Pancreas (tissue), 10 donors: ENCODE data around the gene ANKH. TPM values are rescaled to one million over a fixed set of nuclear protein-coding genes. Genes with fewer than 3 reads are reported as not detected.

ENCODE experiments used
- ATAC-seq, 4 donors: fragments of 200-7000 bp; cut with Tn5 transposase; one replicate each; pipeline versions ENCODE4 v1.8.0 to v1.9.1; 2020; ENCODE audit warnings: mild to moderate bottlenecking in 4 of 4, moderate library complexity in 4 of 4
- DNase-seq, 6 donors: peaks; one replicate each; pipeline ENCODE4 v3.0.0-alpha.2; 2020
- FAIRE-seq: peaks from 2 replicates; lab custom pipeline; 2012; peaks lifted over from hg19 to GRCh38; lab: Jason Lieb, UNC
- H3K27ac ChIP-seq, 4 donors: fragments of 200-600 bp; sonication (generic); 1 replicate in 3 of 4; 2 replicates in 1 of 4; pipeline versions ENCODE4 v1.5.0 to v1.8.0; 2020
- H3K27me3 ChIP-seq, 4 donors: fragments of 200-600 bp; one replicate each; pipeline ENCODE4 v1.8.0; 2021
- H3K36me3 ChIP-seq, 3 donors: fragments of 200-600 bp; sonication (generic) in 1 of 3; one replicate each; pipeline versions ENCODE4 v1.5.0 to v1.8.0; 2020 to 2021
- H3K4me1 ChIP-seq, 3 donors: fragments of 200-600 bp; one replicate each; pipeline ENCODE4 v1.8.0; 2021
- H3K4me3 ChIP-seq, 4 donors: fragments of 200-600 bp; sonication (generic) in 2 of 4; one replicate each; pipeline versions ENCODE4 v1.5.0 to v1.8.0; 2020 to 2021
- H3K9me3 ChIP-seq, 4 donors: fragments of 200-600 bp; one replicate each; pipeline ENCODE4 v1.8.0; 2021
- CTCF ChIP-seq, 4 donors: fragments of 200-600 bp; sonication (generic) in 3 of 4; IDR thresholded peaks; one replicate each; pipeline versions ENCODE4 v1.5.0 to v1.8.0; 2021; ENCODE audit warnings: antibody characterized with exemption in 4 of 4
- WGBS, 2 donors: extraction: QIAGEN DNeasy Blood & Tissue Kit; methylation state at CpG; one replicate each; pipeline ENCODE4 v1.1.7; 2013; 5-methylcytosine and 5-hydroxymethylcytosine counted together
- intact Hi-C, 3 donors: fragments of 100-400 bp; cut with DNase I; formaldehyde crosslinking; loops; one replicate each; pipeline versions ENCODE4 v1.11.1 to v1.14.2; 2022
- polyA plus RNA-seq, 2 donors: library from polyadenylated mRNA; stranded (reverse); fragments of 200-250 nt; gene quantifications; one replicate each; pipeline ENCODE4 v1.2.3, GENCODE V29; 2013
- total RNA-seq, 6 donors: library from RNA; stranded (reverse); fragmentation: NEBNext Ultra II Directional in 4 of 6; extraction: Animal tissue kit (Norgen Biotek cat#: 25700) in 4 of 6; gene quantifications; one replicate each; pipeline versions ENCODE4 v1.2.1 to v1.2.4, GENCODE V29; 2021 to 2023
- donor health status: healthy with polysubstance abuse.
- donor health status: DM: no; HTN: no; CAD: no; lungs with moderate emphysema.
- donor health status: DM: no; HTN: no; CAD: no.
- donor health status: control.
- donor health status: control.
- donor health status: Bipolar disorder and iron deficiency.
- donor health status: DM: yes; HTN: yes; CAD: no.
- donor health status: DM: no; HTN: no; CAD: no.
- donor health status: DM: no; HTN: no; CAD: no.
- donor health status: DM: yes; HTN: yes; CAD: no.

The ANKH gene
- total and polyA plus RNA-seq, 8 donors: 11.8 to 48.6 (median 37.7) TPM

GRCh38 chr5:14745753-14746152 lies 125.8 kb downstream of the ANKH start:
- H3K4me1 ChIP-seq: no peaks in the 10 kb centered on the region
- FAIRE-seq (no peak), ATAC-seq (no peak), DNase-seq (no peak)
- H3K4me3 ChIP-seq: no peak overlapping the region
- H3K9me3 ChIP-seq: no peaks in the 10 kb centered on the region
- H3K27ac ChIP-seq: no peak overlapping the region
- intact Hi-C loops: no loop called here
- WGBS, 2 donors: 93 to 95% methylated on average over 14 of the region's 14 CpGs
- no peaks in the 10 kb centered on the region for H3K27me3 ChIP-seq
- no peak for TF ChIP-seq CTCF (IDR thresholded peaks at IDR 0.05)
- H3K36me3 ChIP-seq: peaks cover 0 to 5% (median 0%) of the 10 kb centered on the region in 3 donors

DNA sequence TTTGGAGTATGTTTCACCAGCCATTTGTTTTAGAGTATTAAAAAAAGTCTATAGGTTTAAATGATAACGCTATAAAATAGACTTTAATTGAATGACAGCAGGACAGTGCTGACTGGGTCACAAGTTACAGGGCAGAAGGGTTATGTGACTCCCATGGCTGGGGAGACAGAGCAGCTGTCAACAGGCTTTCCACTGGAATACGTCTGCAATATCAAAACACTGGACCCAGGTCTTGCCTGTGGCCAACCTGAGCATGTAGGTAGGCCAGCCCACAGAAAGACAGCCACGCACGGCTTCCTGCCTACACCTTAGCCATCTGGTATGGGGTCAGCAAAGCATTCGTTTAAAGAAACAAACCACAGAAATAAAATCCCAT lies 126.4 kb downstream of the ANKH start:
- Histone ChIP-seq H3K27me3 (no peaks in the 10 kb centered on the region), H3K9me3 (no peaks in the 10 kb centered on the region), H3K4me1 (no peaks in the 10 kb centered on the region), H3K4me3 (no peak overlapping the region), H3K27ac (no peak overlapping the region), H3K36me3 (peaks cover 0 to 5% (median 0%) of the 10 kb centered on the region in 3 donors)
- no peak for DNase-seq
- no peak for ATAC-seq
- intact Hi-C loops: no loop called here
- no peak for TF ChIP-seq CTCF (IDR thresholded peaks at IDR 0.05)
- FAIRE-seq: no peak
- WGBS, 2 donors: 84% methylated on average over 5 of the region's 5 CpGs

DNA sequence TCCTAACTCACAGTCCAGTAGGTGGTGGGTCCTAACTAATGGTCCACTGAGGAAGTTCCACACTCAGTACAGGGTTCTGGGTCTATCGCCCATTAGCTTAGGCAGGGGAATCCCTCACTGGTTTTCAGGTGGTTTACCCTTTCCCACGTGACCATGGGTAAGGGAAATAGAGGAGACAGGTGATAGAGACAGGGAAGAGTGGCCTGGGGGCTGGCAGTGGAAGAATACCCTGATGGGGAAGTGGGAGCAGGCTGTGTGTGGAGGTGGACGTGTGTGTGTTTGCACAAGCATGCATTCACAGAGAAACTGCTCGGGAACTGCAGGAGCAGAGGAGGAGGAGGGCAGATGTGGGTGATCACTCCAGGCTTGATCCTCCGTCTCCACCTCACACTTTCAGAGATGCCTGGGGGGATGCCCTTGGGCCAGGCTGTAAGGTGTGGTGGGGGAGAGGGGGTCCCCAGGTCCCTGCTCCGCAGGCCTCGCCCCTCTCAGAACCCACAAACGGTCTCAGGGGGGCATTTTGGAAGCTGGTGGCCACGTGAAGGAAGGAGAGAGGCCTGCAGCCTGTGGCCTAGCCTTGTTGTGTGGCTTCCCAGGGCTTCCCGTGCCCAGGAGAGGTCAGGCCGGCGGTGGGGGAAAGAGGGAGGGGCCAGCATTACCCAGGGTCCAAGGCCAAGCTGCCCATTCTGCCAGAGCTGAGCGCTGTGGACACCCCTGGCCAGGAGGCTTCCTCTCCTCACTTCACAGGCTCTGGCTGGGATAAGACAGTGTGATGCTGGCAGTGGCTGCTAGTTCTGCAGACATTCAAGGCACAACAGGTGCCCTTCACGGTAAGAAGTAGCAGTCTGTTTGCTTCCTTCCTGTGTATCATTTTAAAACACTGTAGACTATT lies 127.0 kb downstream of the ANKH start:
- no peak for TF ChIP-seq CTCF (IDR thresholded peaks at IDR 0.05)
- no peaks in the 10 kb centered on the region for H3K4me1 ChIP-seq
- DNase-seq: peak in 1 of 6 donors; percentile 46

DNA sequence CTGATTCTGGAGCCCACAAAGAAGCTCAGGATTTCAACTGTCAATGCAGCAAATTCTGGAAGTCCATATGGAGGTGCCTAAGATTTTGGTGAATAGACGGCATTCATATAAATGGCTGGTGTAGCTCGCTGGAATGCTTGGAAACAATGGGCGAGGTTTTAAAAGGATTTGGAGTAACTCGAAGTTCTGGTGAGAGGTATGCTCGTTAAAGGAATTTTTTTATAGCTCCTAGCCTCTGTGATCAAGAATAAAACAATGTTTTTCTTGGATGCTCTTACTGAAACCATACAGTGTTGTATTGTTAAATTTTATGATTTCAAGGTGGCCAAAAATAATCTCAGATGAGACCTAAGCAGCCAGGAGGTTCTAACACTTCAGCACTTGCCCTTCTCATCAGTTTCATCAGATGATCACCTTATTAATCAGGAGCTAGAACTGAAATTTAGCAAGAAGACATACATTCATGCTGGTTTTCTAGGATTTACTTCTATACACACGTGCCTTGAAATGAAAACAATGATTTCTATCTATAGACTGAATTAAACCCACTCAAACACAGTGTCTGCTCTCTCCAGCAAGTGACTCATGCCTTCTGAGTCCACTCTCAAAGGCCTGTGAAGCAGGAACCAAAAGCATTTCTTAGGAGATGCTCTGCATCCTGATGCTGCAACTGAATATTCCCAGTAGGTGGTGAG lies 127.8 kb downstream of the ANKH start:
- H3K36me3 ChIP-seq: peaks cover 0 to 5% (median 0%) of the 10 kb centered on the region in 3 donors
- ATAC-seq (no peak), FAIRE-seq (no peak), DNase-seq (no peak)
- no peaks in the 10 kb centered on the region for H3K27me3 ChIP-seq
- no peaks in the 10 kb centered on the region for H3K4me1 ChIP-seq
- H3K27ac ChIP-seq: no peak overlapping the region
- H3K9me3 ChIP-seq: no peaks in the 10 kb centered on the region
- no peak overlapping the region for H3K4me3 ChIP-seq
- WGBS, 2 donors: 83 to 91% methylated on average over 6 of the region's 6 CpGs
- TF ChIP-seq CTCF (IDR thresholded peaks at IDR 0.05): no peak
- intact Hi-C loops: no loop called here

More for the DNA sequence above, 127.0 kb downstream of the ANKH start:
- FAIRE-seq (no peak), ATAC-seq (no peak)
- no peaks in the 10 kb centered on the region for H3K9me3 ChIP-seq
- no peaks in the 10 kb centered on the region for H3K27me3 ChIP-seq
- intact Hi-C loops: no loop called here
- H3K36me3 ChIP-seq: peaks cover 0 to 5% (median 0%) of the 10 kb centered on the region in 3 donors
- H3K27ac ChIP-seq: no peak overlapping the region
- no peak overlapping the region for H3K4me3 ChIP-seq
- 77 to 78% methylated on average over 14 of the region's 14 CpGs for WGBS, 2 donors
